ENCODE measurements around the gene PADI1.

PADI1 gene

GRCh38 chr1:17183388-17184160 lies 21.4 kb upstream of the PADI1 start:
- no peak for DNase-seq

GRCh38 chr1:17184161-17184665 lies 20.7 kb upstream of the PADI1 start:
- no peak for DNase-seq

- DNase-seq = no peak
These were observed 20.0 kb upstream of the PADI1 start for GRCh38 chr1:17184822-17185484.

- no peak for DNase-seq
These were observed 19.5 kb upstream of the PADI1 start for GRCh38 chr1:17185485-17185860.

- no peak for DNase-seq
These were observed 18.6 kb upstream of the PADI1 start for GRCh38 chr1:17186216-17186909.

GRCh38 chr1:17187051-17187450 lies 17.9 kb upstream of the PADI1 start:
- no peak for DNase-seq

- DNase-seq = no peak
These were observed 16.7 kb upstream of the PADI1 start for GRCh38 chr1:17188217-17188616.

GRCh38 chr1:17188889-17189631 lies 15.9 kb upstream of the PADI1 start:
- no peak for DNase-seq

GRCh38 chr1:17189632-17189990 lies 15.3 kb upstream of the PADI1 start:
- no peak for DNase-seq

- no peak for DNase-seq
These were observed 14.6 kb upstream of the PADI1 start for GRCh38 chr1:17190010-17190995.

- no peak for DNase-seq
These were observed 13.0 kb upstream of the PADI1 start for GRCh38 chr1:17191990-17192242.

GRCh38 chr1:17192394-17193221 lies 12.3 kb upstream of the PADI1 start:
- no peak for DNase-seq

GRCh38 chr1:17193222-17194132 lies 11.5 kb upstream of the PADI1 start:
- DNase-seq = no peak

- DNase-seq = no peak
These were observed 10.8 kb upstream of the PADI1 start for GRCh38 chr1:17194133-17194475.

GRCh38 chr1:17194615-17195528 lies 10.1 kb upstream of the PADI1 start:
- no peak for DNase-seq

- no peak for DNase-seq
These were observed 9.2 kb upstream of the PADI1 start for GRCh38 chr1:17195731-17196130.

GRCh38 chr1:17196496-17197185 lies 8.3 kb upstream of the PADI1 start:
- DNase-seq = no peak

Data from hypothalamus (tissue), 51 donors.